ENCODE data around the gene LCP1.

Gene LCP1

DNA sequence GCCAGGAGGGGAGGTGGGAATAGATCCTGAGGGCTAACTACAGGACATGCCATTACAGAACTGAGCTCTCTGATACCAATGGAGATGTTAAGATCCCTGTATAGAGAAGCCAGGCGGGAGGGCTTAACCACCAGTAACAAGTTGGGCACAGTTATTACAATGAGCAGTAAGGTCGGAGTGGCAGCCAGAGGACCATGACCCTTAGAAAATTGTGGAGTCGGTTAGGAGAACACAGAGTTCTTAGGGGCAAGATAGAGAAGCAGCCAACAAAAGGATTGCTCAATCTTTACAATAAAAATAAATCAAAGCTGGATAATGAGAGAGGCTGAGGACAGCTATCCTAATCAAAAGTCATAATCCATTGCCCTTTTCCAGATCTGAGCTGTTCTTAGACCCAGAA, 87.5 kb downstream of the LCP1 start:
- DNase-seq: no peak

DNA sequence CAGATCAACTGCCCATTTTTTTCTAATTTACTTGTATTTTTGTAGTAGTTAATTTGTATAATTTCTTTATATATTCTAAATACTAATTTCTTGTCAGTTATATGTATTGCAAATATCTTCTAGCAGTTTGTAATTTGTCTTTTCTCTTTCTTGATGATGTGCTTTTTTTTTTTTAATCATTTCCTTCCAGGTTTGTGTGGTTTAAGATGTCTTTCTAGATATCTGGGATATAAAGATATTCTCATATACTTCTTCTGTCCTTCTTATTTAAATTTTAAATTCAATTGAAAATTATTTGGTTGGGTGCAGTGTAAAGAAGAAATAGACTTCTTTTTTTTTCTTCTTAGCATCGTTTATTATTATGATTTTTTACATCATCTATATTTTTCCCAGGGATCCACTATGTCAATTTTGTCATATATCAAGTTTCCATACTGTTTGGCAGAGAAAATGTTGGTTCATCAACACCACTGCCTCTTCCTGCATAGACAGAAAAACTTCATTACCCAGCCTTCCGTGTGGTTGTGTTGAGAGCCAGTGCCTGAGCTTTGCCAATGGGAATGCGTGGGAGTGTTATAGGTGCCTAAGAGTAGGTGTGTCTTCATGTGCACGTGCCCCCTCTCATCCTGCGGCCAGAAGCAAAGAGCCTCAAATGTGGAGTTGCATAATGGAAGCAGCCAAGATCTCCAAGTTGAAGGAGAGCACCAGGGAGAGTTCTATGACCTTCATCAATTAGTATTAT, 93.0 kb downstream of the LCP1 start:
- DNase-seq: no peak

DNA sequence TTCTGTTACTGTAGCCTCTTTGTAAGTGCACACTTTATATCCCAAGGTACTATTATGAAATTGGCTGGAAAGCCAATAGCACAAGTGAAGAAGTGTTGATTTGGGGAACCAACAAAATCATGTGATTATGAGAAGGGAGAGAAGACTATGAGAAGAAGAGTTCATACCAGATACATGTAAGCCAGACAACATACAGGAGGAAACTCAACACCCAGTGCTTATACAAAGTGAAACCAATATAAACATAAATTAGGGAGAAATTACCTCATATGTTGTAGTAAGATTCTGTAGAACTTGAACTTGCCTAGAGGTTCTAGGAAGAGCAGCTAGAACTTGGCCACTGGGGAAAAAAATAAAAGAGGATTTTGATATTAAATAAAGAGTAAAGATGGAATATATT, 94.5 kb downstream of the LCP1 start:
- no peak for DNase-seq

DNA sequence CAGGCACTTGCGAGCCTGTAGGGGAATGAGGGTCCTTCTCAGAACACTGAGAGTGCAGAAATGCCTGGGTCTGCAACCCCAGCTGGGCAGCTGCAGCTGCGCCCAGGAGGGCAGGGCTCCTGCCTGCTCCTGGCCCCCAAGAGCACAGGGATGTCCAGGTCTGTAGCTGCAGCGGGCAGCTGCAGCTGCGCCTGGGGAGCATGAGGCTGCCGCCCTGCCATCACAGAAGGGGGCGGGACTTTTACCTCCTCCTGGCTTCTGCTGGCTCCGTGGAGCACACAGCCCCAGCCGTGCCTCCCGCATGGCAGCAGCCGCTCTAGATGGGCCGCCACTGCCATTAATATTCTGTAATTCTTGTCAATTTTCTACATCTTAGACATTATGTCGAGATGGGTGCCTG, 95.0 kb downstream of the LCP1 start:
- no peak for DNase-seq

DNA sequence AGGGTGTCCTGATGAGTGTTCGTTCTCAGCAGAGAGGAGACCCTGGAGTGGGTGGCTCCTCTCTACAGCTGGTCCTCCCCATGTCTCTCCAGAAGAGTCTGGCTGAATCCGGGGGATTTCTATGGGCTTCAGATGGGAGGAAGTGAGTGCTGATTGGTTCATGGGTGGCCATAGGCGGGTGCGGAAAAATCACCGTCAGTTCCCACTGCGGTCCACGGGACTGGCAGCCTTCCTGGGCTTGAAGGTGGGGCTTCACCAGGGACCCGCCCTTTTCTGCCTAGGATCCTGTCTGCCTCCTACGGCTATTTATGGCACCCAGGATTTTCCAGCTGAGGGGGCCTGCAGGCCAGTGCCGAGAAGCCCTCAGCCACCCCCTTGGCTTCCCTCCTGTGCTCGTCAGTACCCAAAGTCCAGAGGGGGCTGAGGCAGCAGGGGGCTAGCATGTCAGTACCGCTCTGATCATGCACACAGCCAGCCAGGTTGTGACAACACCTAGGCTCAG, 95.5 kb downstream of the LCP1 start:
- DNase-seq: no peak

DNA sequence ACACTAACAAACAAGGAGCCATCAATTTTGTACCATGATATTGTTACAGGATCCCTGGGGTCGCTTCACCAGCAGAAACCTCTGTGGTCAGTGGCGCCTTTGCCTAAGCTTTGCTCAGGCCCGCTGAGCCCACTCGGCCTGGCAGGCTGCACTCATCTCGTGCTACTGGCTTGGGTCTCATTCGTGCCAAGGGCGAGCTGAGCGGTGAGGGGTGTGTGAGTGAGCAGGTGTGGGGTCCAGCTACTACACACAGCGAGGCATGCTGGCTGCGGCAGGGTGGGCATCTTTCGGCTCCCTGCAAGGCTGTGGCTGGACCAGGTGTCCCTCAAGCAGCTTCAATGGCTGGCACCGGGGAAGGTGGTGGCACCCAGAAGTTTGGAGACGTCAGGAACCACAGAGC, 96.2 kb downstream of the LCP1 start:
- no peak for DNase-seq

DNA sequence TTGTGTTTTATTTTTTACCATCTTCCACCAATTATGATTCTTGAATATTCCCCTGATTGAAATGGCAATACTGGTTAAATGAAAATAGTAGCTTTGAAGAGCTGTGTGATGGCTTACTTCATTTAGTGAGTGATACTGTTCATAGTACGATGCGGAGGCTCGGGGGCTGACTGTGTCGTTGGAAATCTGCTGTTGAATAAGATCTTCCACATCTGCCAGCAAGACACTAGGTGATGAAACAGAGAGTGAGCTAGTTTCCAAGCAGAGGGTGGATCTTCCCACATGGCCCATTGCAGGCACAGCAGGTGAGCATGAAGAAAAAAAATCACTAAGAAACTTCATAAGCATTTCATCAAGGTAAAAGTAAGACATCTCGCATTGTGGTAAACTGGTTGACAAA, 99.7 kb downstream of the LCP1 start:
- no peak for DNase-seq

DNA sequence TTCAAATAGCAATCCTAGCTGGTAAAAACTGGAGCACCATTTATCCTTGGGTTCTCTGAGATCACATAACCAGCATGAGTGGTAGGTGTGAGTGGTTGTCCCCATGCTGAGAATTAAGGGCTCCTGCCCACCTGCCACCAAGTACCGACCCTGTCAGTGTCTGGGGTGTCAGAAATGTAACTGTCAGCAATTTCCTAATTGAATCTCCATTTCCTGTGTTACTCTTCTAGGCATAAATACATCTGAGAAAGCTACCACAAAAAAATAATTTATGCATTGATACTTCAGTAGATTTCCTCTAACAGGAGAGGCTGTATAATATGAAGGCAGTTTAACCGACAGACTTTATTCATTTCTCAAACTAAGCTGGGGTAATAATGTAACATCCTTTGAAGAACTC, 102.2 kb downstream of the LCP1 start:
- no peak for DNase-seq

DNA sequence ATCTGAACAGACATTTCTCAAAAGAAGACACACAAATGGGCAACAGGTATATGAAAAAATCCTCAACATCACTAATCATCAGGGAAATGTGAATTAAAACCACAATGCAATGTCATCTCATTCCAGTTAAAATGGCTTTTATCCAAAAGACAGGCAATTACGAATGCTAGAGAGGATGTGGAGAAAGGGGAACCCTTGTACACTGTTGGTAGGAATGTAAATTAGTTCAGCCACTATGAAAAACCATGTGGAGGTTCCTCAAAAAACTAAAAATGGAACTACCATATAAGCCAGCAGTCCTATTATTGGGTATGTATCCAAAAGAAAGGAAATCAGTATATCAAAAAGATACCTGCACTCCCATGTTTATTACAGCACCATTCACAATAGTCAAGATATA, 104.7 kb downstream of the LCP1 start:
- DNase-seq: no peak

DNA sequence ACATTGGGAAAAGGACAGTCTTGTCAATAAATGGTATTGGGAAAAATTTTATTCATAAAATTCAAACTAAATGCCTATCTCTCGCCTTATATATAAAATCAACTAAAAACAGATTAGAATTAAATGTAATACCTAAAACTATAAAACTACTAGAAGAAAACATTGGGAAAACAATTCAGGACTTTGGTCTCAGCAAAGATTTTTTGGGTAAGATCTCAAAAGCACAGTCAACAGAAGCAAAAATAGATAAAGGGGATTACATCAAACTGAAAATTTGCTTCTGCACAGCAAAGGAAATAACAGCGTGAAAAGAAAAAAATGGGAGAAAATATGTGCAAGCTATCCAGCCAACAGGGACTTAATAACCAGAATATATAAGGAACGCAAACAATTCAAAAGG, 105.2 kb downstream of the LCP1 start:
- DNase-seq: no peak
